GM19099 (cell line): ENCODE results near the gene CPM.

Experiments used
- POLR2A ChIP-seq: IDR thresholded peaks from 3 replicates; pipeline ENCODE4 v1.6.1; 2011; ENCODE audit warnings: low read depth; ENCODE audit not compliant: insufficient read length; ENCODE audit errors: extremely low read depth

CPM gene

GRCh38 chr12:68880660-68881325, 52.2 kb downstream of the CPM start:
- TF ChIP-seq POLR2A, result no peak

GRCh38 chr12:68878846-68879245, 54.1 kb downstream of the CPM start:
- no peak for TF ChIP-seq POLR2A

- TF ChIP-seq POLR2A, result no peak
Measured at GRCh38 chr12:68878283-68878682, 54.7 kb downstream of the CPM start.

- TF ChIP-seq POLR2A, result no peak
Measured at GRCh38 chr12:68877583-68877982, 55.4 kb downstream of the CPM start.

GRCh38 chr12:68876461-68876860, 56.5 kb downstream of the CPM start:
- TF ChIP-seq POLR2A, result no peak

- TF ChIP-seq POLR2A, result no peak
Measured at GRCh38 chr12:68873316-68873715, 59.7 kb downstream of the CPM start.

GRCh38 chr12:68871921-68872320, 61.0 kb downstream of the CPM start:
- TF ChIP-seq POLR2A, result no peak

GRCh38 chr12:68871396-68871795, 61.6 kb downstream of the CPM start:
- no peak for TF ChIP-seq POLR2A

GRCh38 chr12:68870443-68870842, 62.5 kb downstream of the CPM start:
- TF ChIP-seq POLR2A, result no peak

GRCh38 chr12:68870011-68870410, 63.0 kb downstream of the CPM start:
- no peak for TF ChIP-seq POLR2A

GRCh38 chr12:68868043-68868790, 64.8 kb downstream of the CPM start:
- TF ChIP-seq POLR2A, result no peak

- TF ChIP-seq POLR2A, result no peak
Measured at GRCh38 chr12:68867606-68868005, 65.4 kb downstream of the CPM start.

- no peak for TF ChIP-seq POLR2A
Measured at GRCh38 chr12:68866950-68867349, 66.0 kb downstream of the CPM start.

- TF ChIP-seq POLR2A, result no peak
Measured at GRCh38 chr12:68865399-68866164, 67.4 kb downstream of the CPM start.

GRCh38 chr12:68864604-68865003, 68.4 kb downstream of the CPM start:
- no peak for TF ChIP-seq POLR2A
